Rectal smooth muscle tissue (tissue), 1 donor: Measurements from ENCODE around the gene CELA3A.
"Not testable (repeated sequence)": the region's sequence is repeated elsewhere in the genome, so short reads cannot be mapped to it uniquely, and the experiment has no call there.

ENCODE experiments used
- H3K27ac ChIP-seq: one replicate; pipeline ENCODE4 v1.7.0; 2013; ENCODE audit warnings: low read depth, low read length, inconsistent platforms
- H3K27me3 ChIP-seq: one replicate; pipeline ENCODE4 v1.7.0; 2013; ENCODE audit warnings: low read length; ENCODE audit not compliant: control insufficient read depth, insufficient read depth
- H3K36me3 ChIP-seq: one replicate; pipeline ENCODE4 v1.7.0; 2013; ENCODE audit warnings: low read length; ENCODE audit not compliant: control insufficient read depth, insufficient read depth
- H3K4me1 ChIP-seq: one replicate; pipeline ENCODE4 v1.7.0; 2013; ENCODE audit warnings: low read length; ENCODE audit not compliant: control insufficient read depth, insufficient read depth
- H3K4me3 ChIP-seq: one replicate; pipeline ENCODE4 v1.7.0; 2013; ENCODE audit warnings: low read length
- H3K9ac ChIP-seq: one replicate; pipeline ENCODE4 v1.7.0; 2013; ENCODE audit warnings: low read length

Gene CELA3A, protein sequence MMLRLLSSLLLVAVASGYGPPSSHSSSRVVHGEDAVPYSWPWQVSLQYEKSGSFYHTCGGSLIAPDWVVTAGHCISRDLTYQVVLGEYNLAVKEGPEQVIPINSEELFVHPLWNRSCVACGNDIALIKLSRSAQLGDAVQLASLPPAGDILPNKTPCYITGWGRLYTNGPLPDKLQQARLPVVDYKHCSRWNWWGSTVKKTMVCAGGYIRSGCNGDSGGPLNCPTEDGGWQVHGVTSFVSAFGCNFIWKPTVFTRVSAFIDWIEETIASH

DNA sequence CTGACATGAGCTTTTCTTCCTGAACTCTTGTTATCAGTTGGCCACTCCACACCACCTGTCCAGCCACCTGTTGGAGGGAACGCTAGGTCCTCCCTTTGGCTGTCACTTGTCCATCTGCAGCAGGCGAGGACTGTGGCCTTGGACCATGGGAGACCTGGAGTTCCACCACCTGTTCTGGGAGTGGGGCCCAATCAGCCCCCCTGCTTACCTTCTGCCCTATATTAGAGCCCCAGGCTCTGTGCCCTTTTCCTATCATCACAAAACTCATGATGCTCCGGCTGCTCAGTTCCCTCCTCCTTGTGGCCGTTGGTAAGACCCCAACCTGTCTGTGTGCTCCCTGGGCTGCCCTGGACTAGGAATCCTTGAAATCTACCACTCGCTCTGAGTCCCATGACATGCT lies at the start of gene CELA3A:
Gene CELA3A (plus strand): TSS at position 249 of the 400 bp plus-strand sequence. CDS start 18 bp downstream, at position 267.
- no peaks in the 10 kb centered on the region for H3K4me1 ChIP-seq
- H3K4me3 ChIP-seq: no peak within 1 kb of the TSS
- H3K36me3 ChIP-seq: no peaks in the 10 kb centered on the region
- no peak within 1 kb of the TSS for H3K27ac ChIP-seq
- no peaks in the 10 kb centered on the region for H3K27me3 ChIP-seq
- H3K9ac ChIP-seq: no peak within 1 kb of the TSS

DNA sequence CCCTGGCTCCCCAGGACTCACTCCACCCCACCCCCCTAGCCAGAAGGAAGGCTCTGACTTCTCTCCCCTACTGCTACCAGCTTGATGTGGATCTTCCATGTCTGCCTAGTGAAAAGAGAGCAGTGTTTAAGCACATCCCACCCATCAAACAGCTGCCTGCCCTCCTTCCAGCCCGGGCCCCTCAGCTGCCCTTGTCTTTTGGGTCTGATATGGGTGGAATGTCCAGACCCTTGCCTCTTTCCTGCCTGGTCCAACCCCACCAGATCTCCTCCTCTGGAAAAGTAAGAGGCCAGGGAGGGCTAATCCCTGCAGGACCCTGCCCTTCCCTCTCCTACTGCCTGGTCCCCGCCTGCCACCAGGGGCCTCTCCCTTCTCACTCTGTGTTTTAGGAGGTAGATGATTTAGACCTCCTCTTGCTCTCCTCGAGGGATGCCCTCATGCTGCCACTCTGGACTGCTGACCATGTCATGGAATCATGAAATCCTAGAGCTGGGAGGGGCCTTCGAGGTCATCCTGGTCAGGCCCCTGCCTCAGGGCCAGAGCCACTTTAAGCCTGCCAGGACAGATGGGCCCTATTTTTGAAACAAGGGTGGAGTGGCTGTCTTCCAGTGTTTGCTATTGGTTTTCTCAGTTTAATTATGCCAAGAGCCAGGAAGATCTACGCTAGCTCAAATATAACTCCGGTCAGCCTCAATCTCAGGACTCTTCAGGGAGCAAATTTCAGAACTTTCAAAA lies 48.5 kb upstream of the CELA3A start:
- peaks cover 16% of the 10 kb centered on the region for H3K4me1 ChIP-seq
- no peaks in the 10 kb centered on the region for H3K27me3 ChIP-seq
- H3K36me3 ChIP-seq: no peaks in the 10 kb centered on the region
- no peak overlapping the region for H3K27ac ChIP-seq
- H3K4me3 ChIP-seq: no peak overlapping the region
- H3K9ac ChIP-seq: no peak overlapping the region

DNA sequence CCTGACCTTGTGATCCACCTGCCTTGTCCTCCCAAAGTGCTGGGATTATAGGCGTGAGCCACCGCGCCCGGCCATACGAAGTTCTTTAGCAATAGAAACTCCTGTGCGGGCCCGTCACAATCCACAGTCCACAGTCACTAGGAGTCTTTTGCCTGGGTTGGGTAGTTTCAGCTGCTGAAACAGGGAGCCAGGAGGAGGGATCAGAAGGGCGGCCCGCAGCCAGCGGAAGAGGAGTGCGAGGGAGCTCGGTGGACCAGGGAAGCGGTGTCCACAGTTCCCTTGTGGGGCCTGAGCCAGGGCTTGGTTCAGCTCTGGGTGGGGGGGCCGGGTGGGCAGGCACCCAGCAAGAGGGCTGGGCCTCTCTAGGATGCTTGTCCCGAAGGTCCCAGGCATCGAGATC lies 46.4 kb upstream of the CELA3A start:
- H3K4me3 ChIP-seq: no peak overlapping the region
- H3K27ac ChIP-seq: peak overlapping the region; percentile 1
- H3K9ac ChIP-seq: no peak overlapping the region
- H3K27me3 ChIP-seq: no peaks in the 10 kb centered on the region
- peaks cover 16% of the 10 kb centered on the region for H3K4me1 ChIP-seq
- H3K36me3 ChIP-seq: no peaks in the 10 kb centered on the region

DNA sequence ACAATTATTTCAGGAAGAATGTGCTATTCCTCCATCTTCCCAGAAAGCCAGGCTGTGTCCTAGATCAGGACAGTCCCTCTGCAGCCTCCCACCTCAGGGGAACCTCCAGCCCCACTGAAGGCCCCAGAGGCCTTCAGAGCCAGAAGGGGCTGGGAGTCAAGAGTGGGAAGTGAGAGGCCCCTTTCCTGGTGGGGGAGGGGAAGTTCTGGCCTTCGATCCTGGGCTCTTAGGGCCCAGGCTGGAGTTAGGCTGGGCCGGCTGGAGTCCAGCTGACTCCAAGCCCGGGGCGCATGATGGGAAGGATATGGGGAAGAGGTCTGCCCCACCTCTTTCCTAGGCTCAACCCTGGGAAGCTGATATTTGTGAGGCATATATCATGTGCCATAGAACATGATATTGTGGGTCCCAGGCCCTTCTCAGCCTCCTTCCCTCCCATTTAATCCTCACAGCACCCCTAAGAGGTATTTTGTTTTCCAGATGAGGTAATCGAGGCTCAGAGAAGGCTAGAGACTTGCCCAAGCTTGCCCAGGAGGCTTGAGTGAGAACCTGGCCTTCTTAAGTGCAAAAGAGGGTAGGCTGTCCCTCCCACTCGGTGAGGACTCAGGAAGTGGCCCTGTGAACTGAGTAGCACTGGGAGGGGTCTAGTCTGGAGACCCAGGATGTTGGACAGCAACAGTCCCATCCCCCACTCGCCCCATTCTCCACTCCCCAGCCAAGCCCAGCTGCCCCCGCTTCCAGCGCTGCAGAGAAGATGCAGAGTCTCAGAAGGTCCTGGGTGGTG lies 45.8 kb upstream of the CELA3A start:
- no peak overlapping the region for H3K4me3 ChIP-seq
- H3K9ac ChIP-seq: no peak overlapping the region

DNA sequence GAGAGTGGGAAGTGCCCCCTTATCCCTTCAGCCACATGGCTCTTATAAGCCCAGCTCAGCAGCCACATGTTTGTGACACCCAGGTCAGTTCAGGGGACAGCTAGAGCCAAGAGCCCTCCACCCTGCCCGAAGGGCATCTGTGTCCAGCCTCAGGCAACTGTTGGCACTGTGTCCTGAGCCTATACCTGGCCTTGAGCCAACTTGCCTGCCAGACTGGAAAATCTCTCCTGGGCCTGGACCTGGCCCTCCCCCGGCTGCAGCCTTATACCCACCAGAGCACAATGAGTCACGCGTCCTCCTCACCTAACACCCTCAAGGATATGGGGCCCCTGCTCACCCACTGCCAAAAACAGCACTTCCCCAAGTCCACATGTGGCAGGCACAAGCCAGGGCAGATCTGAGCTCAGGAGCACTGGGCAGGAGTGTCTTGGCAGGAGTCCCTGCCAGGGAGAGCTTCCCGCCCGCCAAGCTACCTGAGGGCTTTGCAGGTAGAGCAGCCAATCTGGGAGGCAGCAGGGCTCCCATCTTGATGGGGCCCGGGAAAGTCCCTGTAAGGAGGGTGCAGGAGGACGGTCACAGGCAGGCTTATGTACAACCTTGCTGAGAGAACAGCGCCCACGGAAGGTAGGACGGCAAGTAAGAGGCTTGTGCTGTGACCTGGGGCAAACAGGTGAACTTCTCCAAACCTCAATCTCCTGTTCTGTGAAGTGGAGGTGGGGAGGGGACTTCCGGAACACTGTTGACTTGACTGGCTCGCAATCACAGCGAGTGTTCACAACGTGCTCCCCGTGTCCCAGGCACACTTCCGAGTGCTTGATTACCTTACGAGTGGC lies 44.5 kb upstream of the CELA3A start:
- Histone ChIP-seq H3K36me3 (no peaks in the 10 kb centered on the region), H3K9ac (peak overlapping the region; percentile 14), H3K4me3 (no peak overlapping the region)

More for the DNA sequence above, 45.8 kb upstream of the CELA3A start:
- Histone ChIP-seq H3K27ac (peak overlapping the region; percentile 1), H3K4me1 (peaks cover 16% of the 10 kb centered on the region), H3K36me3 (no peaks in the 10 kb centered on the region), H3K27me3 (no peaks in the 10 kb centered on the region)

DNA sequence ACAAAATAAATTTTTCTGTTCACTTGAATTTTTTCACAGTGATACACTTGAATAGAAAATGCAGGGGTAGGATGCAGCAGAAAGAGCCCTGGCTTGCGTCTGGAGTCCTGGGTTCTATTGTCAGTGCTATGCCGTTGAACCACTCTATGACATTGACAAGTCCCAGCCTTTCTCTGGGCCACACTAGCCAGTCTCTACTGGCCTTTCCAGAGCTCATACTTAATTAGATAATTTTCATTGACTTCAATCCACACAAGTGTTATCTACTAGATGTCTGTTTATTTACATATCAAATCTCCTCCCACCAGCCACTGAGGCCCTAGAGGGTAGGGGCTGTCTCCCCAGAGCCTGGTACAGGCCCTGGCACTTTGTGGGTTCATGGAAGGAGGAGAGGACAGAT lies 40.1 kb upstream of the CELA3A start:
- Histone ChIP-seq H3K27me3 (no peaks in the 10 kb centered on the region), H3K36me3 (no peaks in the 10 kb centered on the region), H3K27ac (no peak overlapping the region), H3K9ac (no peak overlapping the region), H3K4me1 (peaks cover 16% of the 10 kb centered on the region), H3K4me3 (no peak overlapping the region)

More for the DNA sequence above, 44.5 kb upstream of the CELA3A start:
- Histone ChIP-seq H3K4me1 (peaks cover 20% of the 10 kb centered on the region), H3K27ac (peak overlapping the region; percentile 47), H3K27me3 (no peaks in the 10 kb centered on the region)

DNA sequence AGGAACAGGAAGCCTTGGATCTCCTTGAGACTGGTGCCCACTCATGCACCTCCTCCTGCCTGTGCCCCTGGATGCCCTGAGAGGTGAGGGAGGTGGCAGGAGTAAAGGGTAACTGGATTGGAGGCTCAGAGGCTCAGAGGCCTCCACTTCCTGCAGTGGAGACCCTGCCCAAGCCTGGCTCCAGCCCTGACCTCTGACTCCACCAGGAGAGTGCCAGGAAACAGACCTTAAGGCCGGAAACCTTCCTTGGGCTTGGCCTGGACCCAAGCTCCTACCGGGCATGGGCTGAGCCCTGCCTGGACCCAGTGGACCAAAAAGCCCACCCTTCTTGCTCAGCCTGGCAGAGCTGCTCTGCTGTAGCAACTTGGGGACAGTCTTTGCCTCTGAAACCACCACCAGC lies 39.7 kb upstream of the CELA3A start:
- H3K4me1 ChIP-seq: peaks cover 12% of the 10 kb centered on the region
- H3K4me3 ChIP-seq: no peak overlapping the region
- no peak overlapping the region for H3K27ac ChIP-seq
- no peaks in the 10 kb centered on the region for H3K27me3 ChIP-seq
- no peaks in the 10 kb centered on the region for H3K36me3 ChIP-seq
- H3K9ac ChIP-seq: no peak overlapping the region

DNA sequence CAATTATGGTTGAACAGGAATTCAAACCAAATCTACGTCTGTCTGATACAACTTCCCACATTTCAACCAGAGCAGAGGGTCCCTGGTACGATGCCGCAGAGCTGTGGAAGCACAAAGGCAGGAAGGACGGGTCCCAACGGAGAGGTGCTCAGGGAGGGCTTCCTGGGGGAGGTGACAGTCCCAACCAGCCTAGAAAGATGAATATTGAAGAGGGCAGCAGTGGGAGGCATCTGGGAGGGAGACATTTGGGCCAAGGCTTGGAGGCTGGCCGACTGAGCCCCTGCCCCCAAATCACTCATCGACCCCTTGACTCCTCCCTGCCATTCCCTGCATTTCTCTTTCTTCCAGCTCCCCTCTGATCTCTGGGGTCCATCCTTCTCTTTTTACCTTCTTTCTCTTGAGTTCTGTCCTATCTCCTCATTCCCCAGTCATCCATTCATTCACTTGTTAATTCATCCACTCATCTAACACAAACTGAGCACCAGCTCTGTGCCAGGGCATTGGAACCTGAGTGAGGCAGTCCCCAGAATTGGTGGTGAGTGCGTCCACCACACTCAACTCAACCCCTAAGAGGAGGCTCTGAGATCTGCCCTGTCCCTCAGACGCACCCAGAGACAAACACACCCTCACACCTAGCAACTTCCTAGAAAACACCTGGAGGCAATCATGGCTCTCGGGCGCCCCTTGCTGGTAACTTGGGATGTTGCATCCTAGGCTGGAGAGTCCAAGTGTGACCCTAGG lies 37.8 kb upstream of the CELA3A start:
- Histone ChIP-seq H3K4me3 (no peak overlapping the region), H3K9ac (no peak overlapping the region), H3K27ac (no peak overlapping the region), H3K27me3 (no peaks in the 10 kb centered on the region), H3K36me3 (no peaks in the 10 kb centered on the region), H3K4me1 (peaks cover 4% of the 10 kb centered on the region)

DNA sequence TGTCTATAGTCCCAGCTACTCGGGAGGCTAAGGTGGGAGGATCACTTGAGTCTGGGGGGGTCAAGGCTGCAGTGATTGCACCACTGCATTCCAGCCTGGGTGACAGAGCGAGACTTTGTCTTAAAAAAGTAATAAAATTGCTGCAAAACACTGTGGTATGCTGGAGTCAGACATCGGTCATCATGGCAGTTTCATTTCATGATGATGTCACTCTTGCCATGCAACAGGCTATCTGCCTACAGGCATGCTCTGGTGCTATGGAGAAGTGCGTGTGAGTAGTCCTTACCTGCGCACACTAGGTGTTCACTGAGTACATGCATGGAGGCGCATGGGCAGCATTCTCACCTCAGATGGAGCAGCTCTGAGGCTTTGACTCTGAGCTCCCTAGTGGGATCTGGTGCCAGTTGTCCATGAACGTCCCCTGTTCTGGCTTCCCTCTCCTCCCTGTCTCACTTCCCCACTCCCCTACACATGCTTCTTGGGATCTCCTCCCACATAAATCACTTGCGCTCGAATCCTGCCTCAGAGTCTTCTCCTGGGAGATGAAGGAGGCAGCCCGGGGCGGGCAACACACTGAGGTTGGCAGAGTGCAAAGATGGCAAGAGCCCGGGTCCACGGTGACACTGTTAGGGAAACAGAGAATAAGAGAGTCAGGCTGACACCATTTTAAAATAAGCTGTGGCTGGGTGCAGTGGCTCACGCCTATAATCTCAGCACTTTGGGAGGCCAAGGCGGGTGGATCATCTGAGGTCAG lies 35.0 kb upstream of the CELA3A start:
- Histone ChIP-seq H3K4me1 (peaks cover 2% of the 10 kb centered on the region), H3K36me3 (no peaks in the 10 kb centered on the region), H3K27me3 (no peaks in the 10 kb centered on the region), H3K9ac (no peak overlapping the region), H3K4me3 (no peak overlapping the region), H3K27ac (no peak overlapping the region)

DNA sequence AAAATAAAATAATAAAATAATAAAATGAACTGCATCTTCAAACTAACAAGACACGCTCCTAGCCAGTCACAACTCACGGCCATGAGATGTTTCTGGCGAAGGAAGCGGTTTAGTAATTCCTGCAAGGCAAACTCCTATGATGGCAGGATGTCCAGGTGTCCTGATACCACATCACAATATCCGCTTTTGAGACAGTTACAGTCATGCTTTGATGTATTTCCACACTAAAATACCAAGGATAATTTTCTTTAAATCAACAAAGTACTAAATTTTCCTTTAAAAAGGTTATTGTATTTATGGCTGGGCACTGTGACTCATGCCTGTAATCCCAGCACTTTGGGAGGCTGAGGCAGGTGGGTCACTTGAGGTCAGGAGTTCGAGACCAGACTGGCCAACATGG lies 34.2 kb upstream of the CELA3A start:
- H3K4me3 ChIP-seq, H3K27me3 ChIP-seq, H3K4me1 ChIP-seq, H3K27ac ChIP-seq, H3K36me3 ChIP-seq, H3K9ac ChIP-seq: not testable (repeated sequence)

DNA sequence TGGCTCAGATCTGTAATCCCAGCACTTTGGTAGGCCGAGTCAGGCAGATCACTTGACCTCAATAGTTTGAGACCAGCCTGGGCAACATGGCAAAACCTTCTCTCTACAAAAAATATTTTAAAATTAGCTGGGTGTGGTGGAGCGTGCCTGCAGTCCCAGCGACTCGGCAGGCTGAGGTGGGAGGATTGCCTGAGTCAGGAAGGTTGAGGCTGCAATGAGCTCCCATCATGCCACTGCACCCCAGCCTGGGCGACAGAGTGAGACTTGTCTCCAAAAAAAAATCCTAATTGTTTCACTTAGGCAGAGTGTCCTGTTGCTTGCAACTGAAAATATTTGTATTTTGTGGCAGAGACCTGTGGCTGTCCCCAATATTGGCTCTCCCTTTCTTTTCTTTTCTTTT lies 32.4 kb upstream of the CELA3A start:
- H3K4me3 ChIP-seq, H3K9ac ChIP-seq, H3K27ac ChIP-seq, H3K36me3 ChIP-seq, H3K27me3 ChIP-seq, H3K4me1 ChIP-seq: not testable (repeated sequence)
